Liver (tissue), 9 donors: ENCODE measurements around the gene VAC14. TPM values are rescaled to one million over a fixed set of nuclear protein-coding genes. Genes with fewer than 3 reads are reported as not detected.

Experiments
- DNase-seq: peaks from one replicate; pipeline ENCODE4 v3.0.0-alpha.2; 2017; ENCODE audit warnings: low spot score
- H3K27ac ChIP-seq, 2 donors: one replicate each; pipeline ENCODE4 v1.7.0; 2013; ENCODE audit warnings: inconsistent platforms in 2 of 2, low read length in 2 of 2, control low read depth in 1 of 2, low read depth in 1 of 2, mild to moderate bottlenecking in 1 of 2
- H3K27me3 ChIP-seq, 4 donors: one replicate each; pipeline versions ENCODE4 v1.6.1 to v1.7.0; 2013; ENCODE audit warnings: low read length in 3 of 4, inconsistent platforms in 1 of 4, mild to moderate bottlenecking in 1 of 4, moderate library complexity in 1 of 4; ENCODE audit not compliant: control insufficient read depth in 4 of 4, insufficient read depth in 4 of 4
- H3K36me3 ChIP-seq, 4 donors: one replicate each; pipeline versions ENCODE4 v1.6.1 to v1.7.0; 2013; ENCODE audit warnings: low read length in 3 of 4, mild to moderate bottlenecking in 3 of 4, low read depth in 1 of 4, moderate library complexity in 1 of 4; ENCODE audit not compliant: control insufficient read depth in 4 of 4, insufficient read depth in 3 of 4
- H3K4me1 ChIP-seq, 4 donors: one replicate each; pipeline versions ENCODE4 v1.6.1 to v1.7.0; 2013; ENCODE audit warnings: low read length in 3 of 4, mild to moderate bottlenecking in 3 of 4, moderate library complexity in 1 of 4; ENCODE audit not compliant: control insufficient read depth in 4 of 4, insufficient read depth in 4 of 4
- H3K4me3 ChIP-seq, 3 donors: one replicate each; pipeline versions ENCODE4 v1.6.1 to v1.7.0; 2013; ENCODE audit warnings: low read length in 3 of 3, control low read depth in 1 of 3, low read depth in 1 of 3, mild to moderate bottlenecking in 1 of 3
- H3K9ac ChIP-seq, 2 donors: one replicate each; pipeline ENCODE4 v1.7.0; 2013; ENCODE audit warnings: low read length in 2 of 2, mild to moderate bottlenecking in 2 of 2, moderate library complexity in 2 of 2, control low read depth in 1 of 2, low read depth in 1 of 2
- H3K9me3 ChIP-seq, 4 donors: one replicate each; pipeline versions ENCODE4 v1.6.1 to v1.7.0; 2013; ENCODE audit warnings: low read length in 3 of 4; ENCODE audit not compliant: control insufficient read depth in 4 of 4
- ATF3 ChIP-seq: IDR thresholded peaks from 2 replicates; pipeline ENCODE4 v1.6.1; 2016; ENCODE audit warnings: antibody characterized with exemption
- CTCF ChIP-seq: fragments of 150-350 bp; IDR thresholded peaks from 2 replicates; pipeline ENCODE4 v1.5.1; 2017; ENCODE audit warnings: improper control_type of control experiment, low read depth, low read length; ENCODE audit not compliant: missing input control
- EGR1 ChIP-seq, 2 donors: IDR thresholded peaks; 2 replicates each; pipeline ENCODE4 v1.6.1; 2016 to 2018; ENCODE audit warnings: antibody characterized with exemption in 2 of 2, low read depth in 2 of 2
- FOXA1 ChIP-seq: IDR thresholded peaks from 2 replicates; pipeline ENCODE4 v1.6.1; 2016; ENCODE audit warnings: antibody characterized with exemption
- FOXA2 ChIP-seq: IDR thresholded peaks from 2 replicates; pipeline ENCODE4 v1.6.1; 2016; ENCODE audit warnings: antibody characterized with exemption
- GABPA ChIP-seq, 2 donors: IDR thresholded peaks in 1 of 2; conservative IDR thresholded peaks in 1 of 2; 2 replicates each; pipeline ENCODE4 v1.6.1; 2016; ENCODE audit warnings: antibody characterized with exemption in 2 of 2, mild to moderate bottlenecking in 1 of 2, moderate library complexity in 1 of 2
- HNF4A ChIP-seq, 2 donors: conservative IDR thresholded peaks; 2 replicates each; pipeline ENCODE4 v1.6.1; 2016; ENCODE audit warnings: antibody characterized with exemption in 2 of 2, mild to moderate bottlenecking in 2 of 2
- HNF4G ChIP-seq: IDR thresholded peaks from 2 replicates; pipeline ENCODE4 v1.6.1; 2016; ENCODE audit warnings: antibody characterized with exemption
- NR2F2 ChIP-seq: IDR thresholded peaks from 2 replicates; pipeline ENCODE4 v1.6.1; 2016; ENCODE audit warnings: antibody characterized with exemption
- RAD21 ChIP-seq, 2 donors: IDR thresholded peaks; 2 replicates each; pipeline ENCODE4 v1.6.1; 2016; ENCODE audit warnings: antibody characterized with exemption in 2 of 2, mild to moderate bottlenecking in 2 of 2
- REST ChIP-seq: IDR thresholded peaks from 2 replicates; pipeline ENCODE4 v1.6.1; 2016; ENCODE audit warnings: antibody characterized with exemption, mild to moderate bottlenecking
- TAF1 ChIP-seq: conservative IDR thresholded peaks from 2 replicates; pipeline ENCODE4 v1.6.1; 2016; ENCODE audit warnings: antibody characterized with exemption, mild to moderate bottlenecking
- ZBTB33 ChIP-seq: IDR thresholded peaks from 2 replicates; pipeline ENCODE4 v1.6.1; 2016; ENCODE audit warnings: antibody characterized with exemption
- WGBS: extraction: QIAGEN DNeasy Blood & Tissue Kit; methylation state at CpG from one replicate; pipeline ENCODE4 v1.1.7; 2013; 5-methylcytosine and 5-hydroxymethylcytosine counted together
- polyA plus RNA-seq, 2 donors: library from polyadenylated mRNA; stranded (reverse) in 1 of 2; unstranded in 1 of 2; fragments of 200-250 nt in 1 of 2; fragments of >200 nt in 1 of 2; fragmentation: Nextera tagmentation in 1 of 2; extraction: Ambion mirVana in 1 of 2; gene quantifications; one replicate each; pipeline versions ENCODE4 v1.2.1 to v1.2.3, GENCODE V29; 2013 to 2015
- total RNA-seq, 2 donors: library from RNA; depleted of rRNA; stranded (reverse); fragments of >200 nt; gene quantifications; one replicate each; pipeline ENCODE4 v1.2.3, GENCODE V29; 2014
- donor health status: healthy.
- donor health status: healthy.
- donor health status: healthy.
- donor health status: healthy.
- donor health status: healthy.

Gene VAC14
- total and polyA plus RNA-seq, 4 donors = 16.7 to 29.8 (median 20.5) TPM

- TF ChIP-seq REST (no peak), ATF3 (no peak), HNF4A (conservative IDR thresholded peaks at IDR 0.05) (peak in 1 of 2 donors; percentile 20), RAD21 (IDR thresholded peaks at IDR 0.05) (peak; percentile 38 to 41)
- peak overlapping the region in 1 of 2 donors; percentile 21 for H3K27ac ChIP-seq
- no peak overlapping the region for H3K4me3 ChIP-seq
- H3K27me3 ChIP-seq = no peaks in the 10 kb centered on the region
- peaks cover 17 to 48% (median 31%) of the 10 kb centered on the region in 4 donors for H3K4me1 ChIP-seq
- H3K9ac ChIP-seq = no peak overlapping the region
- H3K9me3 ChIP-seq = no peaks in the 10 kb centered on the region
- no peak for DNase-seq
- H3K36me3 ChIP-seq = peaks cover 0 to 2% (median 0%) of the 10 kb centered on the region in 4 donors
- 71% methylated on average over 30 of the region's 30 CpGs for WGBS
Observed at GRCh38 chr16:70700101-70701020, 100.6 kb downstream of the VAC14 start.

- DNase-seq = no peak
- WGBS = 95% methylated on average over 17 of the region's 17 CpGs
- H3K36me3 ChIP-seq = peaks cover 0 to 2% (median 1%) of the 10 kb centered on the region in 4 donors
Observed at GRCh38 chr16:70699696-70700095, 101.3 kb downstream of the VAC14 start.

More at GRCh38 chr16:70699696-70700095, 101.3 kb downstream of the VAC14 start:
- Histone ChIP-seq H3K4me1 (peaks cover 17 to 50% (median 32%) of the 10 kb centered on the region in 4 donors), H3K27ac (no peak overlapping the region), H3K4me3 (no peak overlapping the region), H3K9me3 (no peaks in the 10 kb centered on the region), H3K9ac (no peak overlapping the region), H3K27me3 (no peaks in the 10 kb centered on the region)
- no peak for TF ChIP-seq TAF1
- TF ChIP-seq ATF3 = no peak
- TF ChIP-seq EGR1 (IDR thresholded peaks at IDR 0.05; ENCODE audit: low read depth in 2 of 2) = no peak
- no peak for TF ChIP-seq FOXA2
- no peak for TF ChIP-seq FOXA1
- no peak for TF ChIP-seq CTCF
- TF ChIP-seq NR2F2 = no peak
- TF ChIP-seq ZBTB33 = no peak
- no peak for TF ChIP-seq HNF4G
- TF ChIP-seq GABPA (IDR thresholded peaks at IDR 0.05 in 1 of 2, conservative IDR thresholded peaks at IDR 0.05 in 1 of 2) = no peak
